ENCODE results near the gene PLEKHA5.

DNA sequence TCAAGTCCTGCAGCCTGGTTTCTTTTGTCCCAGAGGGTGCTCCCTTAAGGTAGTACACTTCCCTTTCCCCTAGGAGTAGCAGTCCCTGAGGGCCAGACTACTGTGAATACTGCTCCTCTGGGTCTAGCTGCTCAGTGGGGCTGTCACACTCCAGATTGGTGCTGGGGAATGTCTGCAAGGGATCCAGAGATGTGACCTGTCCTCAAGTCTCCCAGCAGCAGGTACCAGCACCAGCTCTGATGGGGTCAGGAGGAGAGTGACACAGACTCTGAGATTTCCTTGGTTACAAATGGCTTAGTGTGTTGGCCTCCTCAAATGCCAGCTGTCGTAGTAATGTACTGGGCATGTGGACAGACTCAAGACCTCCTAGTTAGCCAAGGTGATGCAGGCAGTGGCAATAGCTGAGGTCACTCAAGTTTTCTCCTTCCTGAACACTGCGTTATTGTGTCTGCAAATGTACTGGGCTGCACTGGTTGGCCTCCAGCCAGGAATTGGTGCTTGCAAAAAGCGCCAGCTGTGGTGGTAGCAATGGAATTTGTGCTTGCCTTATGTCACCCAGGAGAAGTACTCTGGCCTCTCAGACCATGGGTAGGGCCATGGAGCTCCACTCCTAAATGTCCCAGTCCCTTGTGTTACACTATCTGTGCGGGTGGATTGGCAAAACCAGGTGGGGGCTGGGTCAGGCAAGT, 273.4 kb downstream of the PLEKHA5 start:
- TF ChIP-seq POLR2A (IDR thresholded peaks at IDR 0.05) = no peak
- TF ChIP-seq, protein P1, sequence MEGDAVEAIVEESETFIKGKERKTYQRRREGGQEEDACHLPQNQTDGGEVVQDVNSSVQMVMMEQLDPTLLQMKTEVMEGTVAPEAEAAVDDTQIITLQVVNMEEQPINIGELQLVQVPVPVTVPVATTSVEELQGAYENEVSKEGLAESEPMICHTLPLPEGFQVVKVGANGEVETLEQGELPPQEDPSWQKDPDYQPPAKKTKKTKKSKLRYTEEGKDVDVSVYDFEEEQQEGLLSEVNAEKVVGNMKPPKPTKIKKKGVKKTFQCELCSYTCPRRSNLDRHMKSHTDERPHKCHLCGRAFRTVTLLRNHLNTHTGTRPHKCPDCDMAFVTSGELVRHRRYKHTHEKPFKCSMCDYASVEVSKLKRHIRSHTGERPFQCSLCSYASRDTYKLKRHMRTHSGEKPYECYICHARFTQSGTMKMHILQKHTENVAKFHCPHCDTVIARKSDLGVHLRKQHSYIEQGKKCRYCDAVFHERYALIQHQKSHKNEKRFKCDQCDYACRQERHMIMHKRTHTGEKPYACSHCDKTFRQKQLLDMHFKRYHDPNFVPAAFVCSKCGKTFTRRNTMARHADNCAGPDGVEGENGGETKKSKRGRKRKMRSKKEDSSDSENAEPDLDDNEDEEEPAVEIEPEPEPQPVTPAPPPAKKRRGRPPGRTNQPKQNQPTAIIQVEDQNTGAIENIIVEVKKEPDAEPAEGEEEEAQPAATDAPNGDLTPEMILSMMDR (IDR thresholded peaks at IDR 0.05) = no peak
